SK-N-SH (cell line): ENCODE results near the gene MRTFB. TPM values are rescaled to one million over a fixed set of nuclear protein-coding genes. Genes with fewer than 3 reads are reported as not detected.

Experiments
- CTCF ChIA-PET: fragments of 300-600, 350-600 bp; formaldehyde crosslinking; extraction: SDS; loops from one replicate; lab custom pipeline; 2021; lab: Yijun Ruan, JAX
- POLR2A ChIA-PET: fragments of 350-600 bp; sonication (Branson Sonifier 250); formaldehyde crosslinking; extraction: SDS; loops from one replicate; lab custom pipeline; 2020; ENCODE audit warnings: antibody characterized with exemption, inconsistent platforms; lab: Yijun Ruan, JAX
- DNase-seq: peaks from one replicate; pipeline ENCODE4 v3.0.0; 2012
- H2AFZ ChIP-seq: fragments of 200-600 bp; sonication (generic); 2 replicates; pipeline ENCODE4 v1.8.1; 2016; ENCODE audit warnings: antibody characterized with exemption, mild to moderate bottlenecking, low read depth
- H3F3A ChIP-seq: fragments of 200-600 bp; sonication (generic); replicated peaks from 2 replicates; pipeline ENCODE3; 2016; ENCODE audit warnings: antibody characterized with exemption, mild to moderate bottlenecking; ENCODE audit not compliant: insufficient read depth
- H3K27ac ChIP-seq, 2 experiments: fragments of 200-500 bp in 1 of 2; fragments of 200-600 bp in 1 of 2; sonication (Bioruptor generic) in 1 of 2; sonication (generic), shearing (Covaris generic) in 1 of 2; 2 replicates each; pipeline versions ENCODE4 v1.5.1 to v1.6.1; 2014 to 2016; ENCODE audit warnings: low read depth in 2 of 2, inconsistent platforms in 1 of 2, low read length in 1 of 2, mild to moderate bottlenecking in 1 of 2, mixed read lengths in 1 of 2
- H3K27me3 ChIP-seq: fragments of 200-600 bp; sonication (generic), shearing (Covaris generic); 2 replicates; pipeline ENCODE4 v1.6.1; 2016; ENCODE audit warnings: mixed run types; ENCODE audit not compliant: insufficient read depth
- H3K36me3 ChIP-seq, 2 experiments: fragments of 200-500 bp in 1 of 2; fragments of 200-600 bp in 1 of 2; sonication (Bioruptor generic) in 1 of 2; sonication (generic) in 1 of 2; replicated peaks in 1 of 2; 2 replicates each; pipeline versions ENCODE3 to v1.5.1; 2014 to 2016; ENCODE audit warnings: low read length in 1 of 2, mild to moderate bottlenecking in 1 of 2; ENCODE audit not compliant: insufficient read depth in 2 of 2, control insufficient read depth in 1 of 2
- H3K4me1 ChIP-seq, 2 experiments: fragments of 200-500 bp in 1 of 2; fragments of 200-600 bp in 1 of 2; sonication (Bioruptor generic) in 1 of 2; sonication (generic), shearing (Covaris generic) in 1 of 2; 2 replicates each; pipeline versions ENCODE4 v1.5.1 to v1.6.1; 2014 to 2016; ENCODE audit warnings: low read depth in 1 of 2, low read length in 1 of 2, mixed run types in 1 of 2; ENCODE audit not compliant: insufficient read depth in 2 of 2, control insufficient read depth in 1 of 2
- H3K4me2 ChIP-seq: fragments of 200-600 bp; sonication (generic), shearing (Covaris generic); 2 replicates; pipeline ENCODE4 v1.6.1; 2017; ENCODE audit warnings: mixed run types
- H3K4me3 ChIP-seq, 2 experiments: fragments of 200-500 bp in 1 of 2; fragments of 200-600 bp in 1 of 2; sonication (Bioruptor generic) in 1 of 2; sonication (generic), shearing (Covaris generic) in 1 of 2; 2 replicates each; pipeline versions ENCODE4 v1.5.1 to v1.8.1; 2014 to 2016; ENCODE audit warnings: low read depth in 2 of 2, inconsistent platforms in 1 of 2, low read length in 1 of 2, mild to moderate bottlenecking in 1 of 2, mixed read lengths in 1 of 2, moderate library complexity in 1 of 2
- H3K79me2 ChIP-seq: fragments of 200-600 bp; sonication (generic); 2 replicates; pipeline ENCODE4 v1.8.1; 2017; ENCODE audit warnings: mild to moderate bottlenecking; ENCODE audit not compliant: insufficient read depth
- H3K9ac ChIP-seq: fragments of 200-600 bp; sonication (generic); 2 replicates; pipeline ENCODE4 v1.6.1; 2017; ENCODE audit warnings: mixed run types
- H3K9me2 ChIP-seq: fragments of 200-600 bp; sonication (generic); 2 replicates; pipeline ENCODE4 v1.6.1; 2017; ENCODE audit warnings: mixed run types
- H3K9me3 ChIP-seq: fragments of 200-600 bp; sonication (generic); 2 replicates; pipeline ENCODE4 v1.6.1; 2017; ENCODE audit warnings: mixed run types, mild to moderate bottlenecking, moderate library complexity
- H4K20me1 ChIP-seq: fragments of 200-600 bp; sonication (generic); 2 replicates; pipeline ENCODE4 v1.6.1; 2017; ENCODE audit warnings: mild to moderate bottlenecking, mixed run types; ENCODE audit not compliant: insufficient read depth
- CHD2 ChIP-seq: fragments of 150-350 bp; IDR thresholded peaks from 2 replicates; pipeline ENCODE4 v1.6.1; 2018; ENCODE audit warnings: low read length; ENCODE audit not compliant: partially characterized antibody
- ELF1 ChIP-seq: IDR thresholded peaks from 2 replicates; pipeline ENCODE4 v1.4.0; 2012
- EP300 ChIP-seq, 2 experiments: IDR thresholded peaks; 2 replicates each; pipeline versions ENCODE4 v1.4.0 to v1.6.1; 2012; ENCODE audit warnings: borderline replicate concordance in 1 of 2, low read depth in 1 of 2, low read length in 1 of 2
- EZH2phosphoT487 ChIP-seq: fragments of 200-600 bp; sonication (generic); IDR thresholded peaks from 2 replicates; pipeline ENCODE4 v1.6.1; 2017; ENCODE audit warnings: low read depth, mixed run types, mild to moderate bottlenecking, antibody characterized with exemption, moderate library complexity, borderline replicate concordance
- FOSL2 ChIP-seq: IDR thresholded peaks from 2 replicates; pipeline ENCODE4 v1.4.0; 2012; ENCODE audit warnings: low read depth, mild to moderate bottlenecking, moderate library complexity, borderline replicate concordance
- FOXJ3 ChIP-seq: sonication (generic); formaldehyde crosslinking; IDR thresholded peaks from 2 replicates; pipeline ENCODE4 v1.5.1; 2020; ENCODE audit warnings: mild to moderate bottlenecking, missing genetic modification reagents
- FOXM1 ChIP-seq: IDR thresholded peaks from 2 replicates; pipeline ENCODE4 v1.4.0; 2012; ENCODE audit warnings: low read depth, mild to moderate bottlenecking
- GABPA ChIP-seq: IDR thresholded peaks from 2 replicates; pipeline ENCODE4 v1.4.0; 2012; ENCODE audit warnings: low read depth, mild to moderate bottlenecking
- IRF3 ChIP-seq: fragments of 150-350 bp; IDR thresholded peaks from 2 replicates; pipeline ENCODE4 v1.6.1; 2016; ENCODE audit warnings: mild to moderate bottlenecking, low read depth, low read length
- JUND ChIP-seq: IDR thresholded peaks from 2 replicates; pipeline ENCODE4 v1.4.0; 2012
- MAX ChIP-seq: IDR thresholded peaks from 2 replicates; pipeline ENCODE4 v1.4.0; 2012; ENCODE audit warnings: low read depth
- MEF2A ChIP-seq: IDR thresholded peaks from 2 replicates; pipeline ENCODE4 v1.4.0; 2012; ENCODE audit warnings: low read depth, borderline replicate concordance
- NRF1 ChIP-seq: IDR thresholded peaks from 2 replicates; pipeline ENCODE4 v1.6.1; 2012; ENCODE audit warnings: low read depth, mild to moderate bottlenecking, low read length
- POLR2AphosphoS5 ChIP-seq: IDR thresholded peaks from 2 replicates; pipeline ENCODE4 v1.6.1; 2012; ENCODE audit warnings: low read depth, low read length
- SMC3 ChIP-seq: IDR thresholded peaks from 2 replicates; pipeline ENCODE4 v1.6.1; 2012; ENCODE audit warnings: low read depth, low read length, improper control_type of control experiment
- USF1 ChIP-seq: IDR thresholded peaks from 2 replicates; pipeline ENCODE4 v1.4.0; 2012; ENCODE audit warnings: low read depth, borderline replicate concordance
- ZBTB33 ChIP-seq: IDR thresholded peaks from 2 replicates; pipeline ENCODE4 v1.4.0; 2012; ENCODE audit warnings: low read depth, borderline replicate concordance
- WGBS: methylation state at CpG from one replicate; pipeline ENCODE4 v1.1.6; 2017; ENCODE audit warnings: low lambda C conversion rate; 5-methylcytosine and 5-hydroxymethylcytosine counted together
- polyA plus RNA-seq, 3 experiments: library from polyadenylated mRNA; depleted of rRNA; stranded (reverse); fragments of >200 nt; gene quantifications; 2 replicates each; pipeline ENCODE4 v1.2.3, GENCODE V29; 2012
- TF ChIP-seq, protein P1 (sequence below): IDR thresholded peaks from 2 replicates; pipeline ENCODE4; 2012

The MRTFB gene
- polyA plus RNA-seq, 1 of the 3 experiments (the other 2 are of a cell fraction), result 3.3 TPM

DNA sequence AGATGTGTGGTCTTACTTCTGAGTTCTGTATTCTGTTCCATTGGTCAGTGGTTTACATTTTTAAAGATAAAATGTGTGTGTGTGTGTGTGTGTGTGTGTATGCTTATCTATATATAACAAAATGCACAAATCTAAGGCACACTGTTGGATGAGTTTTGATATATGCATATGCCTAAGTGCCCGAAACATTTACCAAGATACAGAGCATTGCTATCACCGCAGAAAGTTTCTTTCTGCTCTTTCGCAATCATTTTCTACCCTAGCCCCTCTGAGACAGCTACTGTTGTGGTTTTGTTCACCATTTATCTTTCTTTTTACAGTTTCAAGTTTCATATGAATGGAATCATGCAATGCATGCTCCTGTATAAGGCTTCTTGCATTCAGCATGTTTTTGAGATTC lies 97.0 kb downstream of the MRTFB start:
- CTCF ChIA-PET, result no interaction called here
- DNase-seq, result no peak
- TF ChIP-seq FOXM1 (no peak), EP300 (IDR thresholded peaks at IDR 0.05; ENCODE audit: borderline replicate concordance in 1 of 2, low read depth in 1 of 2, low read length in 1 of 2) (no peak), EZH2phosphoT487 (no peak), ELF1 (no peak), FOXJ3 (CRISPR knock-in tag) (no peak), JUND (no peak), USF1 (no peak), FOSL2 (no peak), GABPA (no peak), POLR2AphosphoS5 (no peak), SMC3 (no peak), ZBTB33 (no peak)
- TF ChIP-seq, protein P1, sequence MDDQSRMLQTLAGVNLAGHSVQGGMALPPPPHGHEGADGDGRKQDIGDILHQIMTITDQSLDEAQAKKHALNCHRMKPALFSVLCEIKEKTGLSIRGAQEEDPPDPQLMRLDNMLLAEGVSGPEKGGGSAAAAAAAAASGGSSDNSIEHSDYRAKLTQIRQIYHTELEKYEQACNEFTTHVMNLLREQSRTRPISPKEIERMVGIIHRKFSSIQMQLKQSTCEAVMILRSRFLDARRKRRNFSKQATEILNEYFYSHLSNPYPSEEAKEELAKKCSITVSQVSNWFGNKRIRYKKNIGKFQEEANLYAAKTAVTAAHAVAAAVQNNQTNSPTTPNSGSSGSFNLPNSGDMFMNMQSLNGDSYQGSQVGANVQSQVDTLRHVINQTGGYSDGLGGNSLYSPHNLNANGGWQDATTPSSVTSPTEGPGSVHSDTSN, result no peak
- Histone ChIP-seq H3K36me3 (no peaks in the 10 kb centered on the region), H3K79me2 (peaks cover 3% of the 10 kb centered on the region; the same call in 1 of the 2 replicates), H3F3A (peaks cover 3% of the 10 kb centered on the region), H3K4me1 (no peaks in the 10 kb centered on the region), H3K4me3 (no peak overlapping the region), H2AFZ (no peak overlapping the region), H4K20me1 (no peaks in the 10 kb centered on the region), H3K27ac (no peak overlapping the region), H3K9me2 (no peaks in the 10 kb centered on the region), H3K9me3 (no peaks in the 10 kb centered on the region), H3K4me2 (no peak overlapping the region), H3K27me3 (no peaks in the 10 kb centered on the region), H3K9ac (no peak overlapping the region)
- POLR2A ChIA-PET, result no interaction called here
- WGBS, result 92% methylated on average over 3 of the region's 3 CpGs

GRCh38 chr16:14172200-14172809 lies 101.2 kb downstream of the MRTFB start:
- peaks cover 3% of the 10 kb centered on the region for H3F3A ChIP-seq
- H3K36me3 ChIP-seq, result no peaks in the 10 kb centered on the region
- no peaks in the 10 kb centered on the region for H3K4me1 ChIP-seq
- CTCF ChIA-PET, result interaction anchor here (0.6 kb wide), 1 partner anchor 1649 kb away, joined by 3 read pairs; no protein-coding TSS in a partner anchor
- POLR2A ChIA-PET, result no interaction called here
- H3K9ac ChIP-seq, result no peak overlapping the region
- no peak overlapping the region for H3K27ac ChIP-seq
- no peak for DNase-seq
- H3K4me2 ChIP-seq, result no peak overlapping the region
- no peak overlapping the region for H2AFZ ChIP-seq
- 94% methylated on average over 3 of the region's 3 CpGs for WGBS
- H3K4me3 ChIP-seq, result no peak overlapping the region
- no peaks in the 10 kb centered on the region for H3K9me3 ChIP-seq
- no peaks in the 10 kb centered on the region for H4K20me1 ChIP-seq
- H3K27me3 ChIP-seq, result no peaks in the 10 kb centered on the region
- no peaks in the 10 kb centered on the region for H3K9me2 ChIP-seq
- H3K79me2 ChIP-seq, result peaks cover 3% of the 10 kb centered on the region; the same call in 1 of the 2 replicates
- TF ChIP-seq NRF1, result no peak
- TF ChIP-seq EP300 (IDR thresholded peaks at IDR 0.05; ENCODE audit: borderline replicate concordance in 1 of 2, low read depth in 1 of 2, low read length in 1 of 2), result no peak
- no peak for TF ChIP-seq IRF3
- no peak for TF ChIP-seq MEF2A
- TF ChIP-seq CHD2, result no peak
- TF ChIP-seq USF1, result no peak
- TF ChIP-seq MAX, result no peak
